ENCODE measurements around the gene GSTT2B. TPM values are rescaled to one million over a fixed set of nuclear protein-coding genes. Genes with fewer than 3 reads are reported as not detected.
"Not testable (repeated sequence)": the region's sequence is repeated elsewhere in the genome, so short reads cannot be mapped to it uniquely, and the experiment has no call there.

The GSTT2B gene, protein sequence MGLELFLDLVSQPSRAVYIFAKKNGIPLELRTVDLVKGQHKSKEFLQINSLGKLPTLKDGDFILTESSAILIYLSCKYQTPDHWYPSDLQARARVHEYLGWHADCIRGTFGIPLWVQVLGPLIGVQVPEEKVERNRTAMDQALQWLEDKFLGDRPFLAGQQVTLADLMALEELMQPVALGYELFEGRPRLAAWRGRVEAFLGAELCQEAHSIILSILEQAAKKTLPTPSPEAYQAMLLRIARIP
- 9.8 TPM for polyA plus RNA-seq (2013, experiment 1 of 2)
- 12.2 TPM for polyA plus RNA-seq (2013, experiment 2 of 2)

DNA sequence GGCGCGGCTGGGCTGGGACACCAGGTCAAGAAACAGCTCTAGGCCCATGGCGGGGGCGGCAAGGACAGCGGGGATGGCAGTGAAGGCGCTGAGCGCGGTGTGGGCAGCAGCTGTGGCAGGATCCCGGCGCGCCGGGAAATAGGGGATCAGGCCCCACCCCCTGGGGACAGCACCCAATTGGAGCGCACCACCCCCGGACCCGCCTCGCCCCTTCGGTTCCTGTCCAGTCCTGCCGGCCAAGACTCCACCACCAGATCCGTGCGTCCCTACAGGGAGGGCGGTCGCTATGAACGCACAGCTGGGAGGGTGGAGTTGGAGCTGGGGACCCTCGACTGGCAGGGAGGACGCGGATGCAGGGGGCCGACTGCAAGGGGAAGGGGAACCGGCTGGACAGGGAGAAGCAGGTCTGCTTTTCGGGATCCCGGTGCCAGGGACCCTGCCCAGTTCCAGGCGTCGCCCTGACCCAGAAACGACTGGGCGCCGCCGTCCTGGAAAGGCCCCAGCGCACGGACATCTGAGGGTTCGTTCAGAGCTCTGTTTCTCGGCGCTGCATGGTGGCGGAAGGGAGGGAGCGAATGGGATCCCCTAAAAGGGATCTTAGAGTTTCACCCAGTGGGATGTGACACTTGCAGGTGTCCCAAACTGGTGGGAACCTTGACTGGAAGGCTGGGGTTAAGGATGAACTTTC lies at the start of gene GSTT2B:
GSTT2B (minus strand) TSS at position 112 of the 688 bp plus-strand sequence; CDS start at position 48, 64 bp downstream.
- not testable (repeated sequence) for H3K4me1 ChIP-seq (ENCODE audit: control insufficient read depth, insufficient read depth, low read length, poor library complexity, severe bottlenecking); H3K9me3 ChIP-seq (ENCODE audit: control insufficient read depth, low read length); H3K4me3 ChIP-seq (ENCODE audit: extremely low read depth, insufficient read depth, low read length, poor library complexity, severe bottlenecking); H3K27ac ChIP-seq (ENCODE audit: low read depth, low read length, severe bottlenecking); H3K36me3 ChIP-seq (ENCODE audit: control insufficient read depth, insufficient read depth, low read length)
- no CpG with 5 or more reads among the region's 43 CpGs for WGBS, 2 experiments (ENCODE audit: insufficient coverage in 2 of 2)

DNA sequence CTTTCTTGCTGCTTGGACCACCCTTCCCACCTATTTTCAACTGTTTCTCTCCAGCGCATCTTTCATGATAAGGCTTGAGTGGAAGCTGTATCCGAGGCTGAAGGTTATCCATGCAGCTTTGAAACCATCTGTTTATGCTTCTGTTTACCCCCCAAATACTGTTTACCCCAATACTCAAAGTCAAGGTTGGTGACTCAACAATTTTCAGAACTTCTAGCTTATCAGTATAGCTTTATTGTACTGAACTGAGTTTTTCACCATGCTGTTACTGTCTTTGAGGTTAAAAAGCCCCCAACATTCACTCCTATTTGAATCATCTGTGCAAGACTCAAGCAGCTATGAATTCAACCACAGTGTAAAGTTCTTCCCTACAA lies 49.0 kb upstream of the GSTT2B start:
- Histone ChIP-seq H3K4me1 (ENCODE audit: control insufficient read depth, insufficient read depth, low read length, poor library complexity, severe bottlenecking) (no peaks in the 10 kb centered on the region), H3K36me3 (ENCODE audit: control insufficient read depth, insufficient read depth, low read length) (no peaks in the 10 kb centered on the region), H3K27ac (ENCODE audit: low read depth, low read length, severe bottlenecking) (no peak overlapping the region), H3K9me3 (ENCODE audit: control insufficient read depth, low read length) (peaks cover 4% of the 10 kb centered on the region), H3K4me3 (ENCODE audit: extremely low read depth, insufficient read depth, low read length, poor library complexity, severe bottlenecking) (no peak overlapping the region)
- 93 to 95% methylated on average over 2 of the region's 2 CpGs for WGBS, 2 experiments (ENCODE audit: insufficient coverage in 2 of 2)

DNA sequence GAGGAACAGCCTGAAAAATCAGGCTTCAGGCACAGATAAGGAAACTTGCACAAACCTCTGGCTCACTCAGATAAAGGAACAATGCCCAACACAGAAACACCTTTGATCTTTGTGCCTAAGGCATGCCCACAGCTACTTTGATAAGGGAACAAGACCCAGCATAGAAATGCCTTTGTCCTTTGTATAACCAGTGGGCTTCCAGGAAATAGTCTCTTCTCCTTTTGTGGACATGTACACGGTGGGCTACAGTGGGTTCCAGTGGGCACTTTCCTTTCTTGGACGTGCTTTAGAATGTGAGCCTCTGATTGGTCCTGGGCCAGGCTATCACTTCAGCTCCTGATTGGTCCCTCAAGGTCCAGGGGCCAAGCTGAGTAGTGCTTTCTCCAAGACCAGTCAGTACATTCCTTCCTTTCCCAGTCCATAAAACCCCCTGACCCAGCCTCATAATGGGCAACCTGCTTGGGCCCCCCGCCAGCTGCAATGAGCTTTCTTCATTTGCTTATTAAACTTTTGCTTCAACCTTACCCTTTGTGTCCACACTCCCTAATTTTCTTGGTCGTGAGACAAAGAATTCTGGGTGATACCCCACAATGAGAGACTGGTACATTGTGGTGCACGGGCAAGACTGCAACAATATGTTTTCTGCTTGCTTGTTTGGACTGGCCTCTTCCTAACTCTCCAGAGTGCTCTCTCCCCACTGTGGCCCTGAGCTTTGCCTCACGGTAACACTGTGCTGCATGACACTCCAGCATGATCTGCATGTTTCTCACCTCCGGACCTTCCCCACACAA lies 48.4 kb upstream of the GSTT2B start:
- Histone ChIP-seq H3K36me3 (ENCODE audit: control insufficient read depth, insufficient read depth, low read length) (no peaks in the 10 kb centered on the region), H3K4me1 (ENCODE audit: control insufficient read depth, insufficient read depth, low read length, poor library complexity, severe bottlenecking) (no peaks in the 10 kb centered on the region), H3K9me3 (ENCODE audit: control insufficient read depth, low read length) (peaks cover 4% of the 10 kb centered on the region), H3K4me3 (ENCODE audit: extremely low read depth, insufficient read depth, low read length, poor library complexity, severe bottlenecking) (no peak overlapping the region), H3K27ac (ENCODE audit: low read depth, low read length, severe bottlenecking) (no peak overlapping the region)
- WGBS, 2 experiments (ENCODE audit: insufficient coverage in 2 of 2) = 90 to 96% methylated on average over 6 to 7 of the region's 7 CpGs

DNA sequence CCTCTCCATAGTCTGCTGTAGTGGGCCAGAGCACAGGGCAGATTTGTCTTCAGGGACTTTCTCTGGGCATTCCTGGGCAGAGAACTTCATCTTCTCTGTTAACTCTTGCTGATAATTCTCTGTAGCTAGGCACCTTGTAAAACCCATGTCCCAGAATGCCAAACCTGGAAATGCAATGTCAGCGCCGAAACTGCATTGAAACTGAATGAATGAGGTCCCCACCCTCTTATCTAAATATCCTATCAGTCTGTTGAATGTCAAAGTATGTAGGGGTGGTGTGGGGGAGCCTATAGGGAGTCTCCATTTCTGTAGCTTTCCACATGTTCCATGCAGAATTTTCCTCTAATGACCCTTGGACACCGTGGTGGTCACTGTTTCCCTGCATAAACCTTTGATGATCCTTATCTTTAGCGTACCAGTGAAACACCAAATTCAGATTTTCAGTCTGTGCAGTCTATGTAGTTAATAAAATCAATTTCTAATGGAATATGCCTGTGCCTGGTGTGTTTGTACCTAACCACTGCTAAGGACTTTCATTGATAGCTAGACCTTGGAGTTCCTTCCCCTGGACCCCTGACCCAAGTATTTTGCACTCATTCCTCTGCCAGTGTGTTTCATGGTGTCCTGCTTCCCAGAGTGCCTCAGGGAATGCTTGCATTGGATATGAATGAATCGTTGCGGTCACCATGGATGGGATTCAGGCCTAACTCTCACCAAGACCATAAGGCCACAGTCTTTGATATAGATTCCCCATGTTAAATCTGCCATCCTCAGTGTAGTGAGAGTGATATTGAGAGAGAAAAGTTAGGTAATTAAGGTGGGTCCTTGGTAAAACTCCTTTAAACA lies 47.6 kb upstream of the GSTT2B start:
- Histone ChIP-seq H3K4me1 (ENCODE audit: control insufficient read depth, insufficient read depth, low read length, poor library complexity, severe bottlenecking) (no peaks in the 10 kb centered on the region), H3K36me3 (ENCODE audit: control insufficient read depth, insufficient read depth, low read length) (no peaks in the 10 kb centered on the region), H3K27ac (ENCODE audit: low read depth, low read length, severe bottlenecking) (no peak overlapping the region), H3K9me3 (ENCODE audit: control insufficient read depth, low read length) (peaks cover 4% of the 10 kb centered on the region), H3K4me3 (ENCODE audit: extremely low read depth, insufficient read depth, low read length, poor library complexity, severe bottlenecking) (no peak overlapping the region)
- 60 to 61% methylated on average over 1 to 2 of the region's 6 CpGs for WGBS, 2 experiments (ENCODE audit: insufficient coverage in 2 of 2)

DNA sequence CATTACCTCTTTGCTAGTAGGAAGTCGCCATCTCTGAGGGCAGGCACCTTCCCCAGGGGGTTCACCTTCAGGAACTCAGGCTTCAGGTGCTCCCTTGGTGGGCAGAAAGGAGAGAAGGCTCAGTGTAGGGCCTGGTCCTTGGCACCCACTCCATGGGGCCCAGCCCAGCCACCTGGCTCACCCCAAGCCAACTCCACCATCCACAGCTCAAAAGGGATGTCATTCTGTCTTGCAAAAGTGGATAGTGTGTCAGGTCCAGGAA lies 47.0 kb upstream of the GSTT2B start:
- WGBS, 2 experiments (ENCODE audit: insufficient coverage in 2 of 2) = 100% methylated on average over 1 of the region's 1 CpG
- H3K27ac ChIP-seq (ENCODE audit: low read depth, low read length, severe bottlenecking) = no peak overlapping the region
- H3K4me1 ChIP-seq (ENCODE audit: control insufficient read depth, insufficient read depth, low read length, poor library complexity, severe bottlenecking) = no peaks in the 10 kb centered on the region
- H3K36me3 ChIP-seq (ENCODE audit: control insufficient read depth, insufficient read depth, low read length) = no peaks in the 10 kb centered on the region
- H3K9me3 ChIP-seq (ENCODE audit: control insufficient read depth, low read length) = peaks cover 4% of the 10 kb centered on the region
- H3K4me3 ChIP-seq (ENCODE audit: extremely low read depth, insufficient read depth, low read length, poor library complexity, severe bottlenecking) = no peak overlapping the region

DNA sequence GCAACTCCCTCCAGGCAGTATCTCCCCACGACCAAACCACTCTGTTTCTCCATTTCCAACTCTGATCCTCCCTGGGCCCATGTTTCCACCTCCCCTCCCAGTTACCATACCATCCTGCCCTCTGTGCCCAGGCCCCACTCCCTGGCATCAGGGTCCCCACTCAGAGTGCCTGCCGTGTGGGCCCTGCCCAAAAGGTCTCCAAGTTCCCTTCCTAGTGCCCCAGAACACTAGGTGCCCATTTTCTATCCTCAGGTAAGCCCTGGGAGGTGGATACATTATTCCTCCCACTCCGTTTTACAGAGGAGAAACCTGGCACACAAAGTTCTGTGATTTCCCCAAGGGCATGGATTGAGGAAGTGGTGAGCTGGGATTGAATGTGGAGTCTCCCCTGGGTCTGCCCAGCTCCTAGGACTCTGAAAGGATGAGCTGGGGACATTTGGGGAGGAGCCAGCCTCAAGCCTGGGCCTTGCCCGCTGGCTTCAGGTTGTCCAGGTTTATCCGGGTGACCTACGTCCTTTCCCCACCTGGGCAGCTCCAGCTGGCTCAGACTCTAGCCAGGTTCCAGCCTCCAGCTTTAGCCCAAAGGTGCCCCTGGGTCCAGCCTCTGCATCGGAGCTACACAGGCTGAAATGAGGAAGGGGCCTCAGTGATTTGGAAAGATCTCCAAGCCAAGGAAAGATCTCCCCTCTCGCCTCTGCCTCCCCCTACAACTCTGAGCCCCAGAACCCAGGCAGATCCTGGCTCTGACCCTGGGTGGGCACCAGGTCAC lies 46.4 kb upstream of the GSTT2B start:
- Histone ChIP-seq H3K36me3 (ENCODE audit: control insufficient read depth, insufficient read depth, low read length) (no peaks in the 10 kb centered on the region), H3K4me3 (ENCODE audit: extremely low read depth, insufficient read depth, low read length, poor library complexity, severe bottlenecking) (no peak overlapping the region), H3K27ac (ENCODE audit: low read depth, low read length, severe bottlenecking) (no peak overlapping the region), H3K9me3 (ENCODE audit: control insufficient read depth, low read length) (peaks cover 4% of the 10 kb centered on the region), H3K4me1 (ENCODE audit: control insufficient read depth, insufficient read depth, low read length, poor library complexity, severe bottlenecking) (no peaks in the 10 kb centered on the region)
- WGBS, 2 experiments (ENCODE audit: insufficient coverage in 2 of 2) = 81 to 84% methylated on average over 7 of the region's 8 CpGs

DNA sequence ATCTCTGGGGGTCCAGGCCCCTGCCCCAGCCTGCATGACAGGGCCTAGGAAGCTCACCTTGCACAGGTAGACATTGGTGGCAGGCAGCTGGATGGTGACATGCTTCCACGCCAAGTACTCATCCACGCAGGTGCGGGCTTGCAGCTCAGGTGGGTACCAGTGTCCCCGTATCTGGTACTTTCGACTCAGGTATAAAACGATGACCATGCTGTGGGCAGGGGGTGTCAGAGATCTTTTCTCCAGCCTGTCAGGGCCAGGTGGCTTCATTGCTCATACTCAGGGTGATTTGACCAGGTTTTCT lies 45.9 kb upstream of the GSTT2B start:
- WGBS, 2 experiments (ENCODE audit: insufficient coverage in 2 of 2) = 86 to 92% methylated on average over 6 of the region's 6 CpGs
- peaks cover 4% of the 10 kb centered on the region for H3K9me3 ChIP-seq (ENCODE audit: control insufficient read depth, low read length)
- no peak overlapping the region for H3K27ac ChIP-seq (ENCODE audit: low read depth, low read length, severe bottlenecking)

DNA sequence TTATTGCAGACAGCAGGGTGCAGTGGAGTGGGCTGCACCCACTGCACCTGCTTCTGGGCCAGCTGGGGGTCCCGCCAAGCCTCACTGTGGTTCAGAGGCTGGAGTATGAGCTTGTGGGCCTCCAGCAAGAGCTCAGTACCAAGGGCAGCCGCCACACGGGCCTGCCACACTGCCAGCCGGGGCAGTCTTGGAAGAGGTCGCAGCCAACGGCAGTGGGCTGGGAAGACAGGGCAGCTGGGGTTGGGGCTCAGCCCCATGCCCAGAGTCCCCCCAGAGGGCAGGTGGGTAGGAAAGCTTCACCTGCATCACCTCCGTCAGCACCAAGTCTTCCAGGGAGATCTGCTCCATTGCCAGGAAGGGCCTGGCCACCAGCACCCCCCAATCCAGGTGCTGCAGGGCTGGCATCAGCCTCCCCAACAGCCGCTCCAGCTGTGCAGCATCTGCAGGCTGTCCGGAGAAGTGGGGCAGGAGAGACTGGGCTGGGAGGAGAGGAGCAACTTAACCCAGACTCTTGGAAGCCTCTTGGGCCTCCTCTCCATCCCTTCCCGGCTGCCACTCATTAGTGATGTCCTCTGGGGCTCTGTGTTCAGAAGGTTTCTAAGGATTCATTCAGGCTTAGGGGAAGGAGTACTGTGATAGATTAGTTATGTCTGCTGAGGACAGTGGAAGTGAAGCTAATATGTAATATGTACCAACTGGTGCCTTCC lies 45.4 kb upstream of the GSTT2B start:
- Histone ChIP-seq H3K36me3 (ENCODE audit: control insufficient read depth, insufficient read depth, low read length) (no peaks in the 10 kb centered on the region), H3K4me3 (ENCODE audit: extremely low read depth, insufficient read depth, low read length, poor library complexity, severe bottlenecking) (no peak overlapping the region), H3K27ac (ENCODE audit: low read depth, low read length, severe bottlenecking) (no peak overlapping the region), H3K4me1 (ENCODE audit: control insufficient read depth, insufficient read depth, low read length, poor library complexity, severe bottlenecking) (peaks cover 2% of the 10 kb centered on the region), H3K9me3 (ENCODE audit: control insufficient read depth, low read length) (peaks cover 4% of the 10 kb centered on the region)
- WGBS, 2 experiments (ENCODE audit: insufficient coverage in 2 of 2) = 73 to 89% methylated on average over 9 to 10 of the region's 10 CpGs

More for the DNA sequence above, 45.9 kb upstream of the GSTT2B start:
- H3K4me3 ChIP-seq (ENCODE audit: extremely low read depth, insufficient read depth, low read length, poor library complexity, severe bottlenecking) = no peak overlapping the region
- H3K4me1 ChIP-seq (ENCODE audit: control insufficient read depth, insufficient read depth, low read length, poor library complexity, severe bottlenecking) = no peaks in the 10 kb centered on the region
- no peaks in the 10 kb centered on the region for H3K36me3 ChIP-seq (ENCODE audit: control insufficient read depth, insufficient read depth, low read length)

DNA sequence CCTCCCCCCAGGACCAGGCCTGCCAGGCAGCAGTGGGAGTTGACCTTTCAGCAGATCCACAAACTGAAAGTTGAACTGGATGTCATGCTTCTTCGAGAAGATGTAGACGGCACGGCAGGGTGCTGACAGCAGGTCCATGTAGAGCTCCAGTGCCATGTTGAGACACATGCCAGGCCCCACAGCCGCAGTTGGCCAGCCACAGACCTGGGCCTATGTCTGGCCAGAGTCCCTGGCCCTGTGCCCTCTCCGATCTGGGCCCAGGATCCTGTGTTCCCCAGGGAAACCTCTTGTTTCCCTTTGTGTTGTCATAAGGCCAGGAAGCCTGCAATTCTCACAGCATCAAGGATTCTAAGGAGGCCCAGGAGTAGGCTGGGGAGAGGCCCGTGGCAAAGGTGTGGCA lies 44.2 kb upstream of the GSTT2B start, which contains the start of gene GSTT4:
GSTT4 (minus strand) TSS at position 253 of the 400 bp plus-strand sequence; CDS start at position 156, 97 bp downstream.
- Histone ChIP-seq H3K4me1 (ENCODE audit: control insufficient read depth, insufficient read depth, low read length, poor library complexity, severe bottlenecking) (peaks cover 4% of the 10 kb centered on the region), H3K9me3 (ENCODE audit: control insufficient read depth, low read length) (peaks cover 1% of the 10 kb centered on the region), H3K36me3 (ENCODE audit: control insufficient read depth, insufficient read depth, low read length) (no peaks in the 10 kb centered on the region), H3K27ac (ENCODE audit: low read depth, low read length, severe bottlenecking) (no peak within 1 kb of the TSS), H3K4me3 (ENCODE audit: extremely low read depth, insufficient read depth, low read length, poor library complexity, severe bottlenecking) (no peak within 1 kb of the TSS)
- WGBS, 2 experiments (ENCODE audit: insufficient coverage in 2 of 2) = 90 to 92% methylated on average over 6 of the region's 6 CpGs
